ENCODE results near the gene PRR13. TPM values are rescaled to one million over a fixed set of nuclear protein-coding genes. Genes with fewer than 3 reads are reported as not detected.

PRR13 gene
- total RNA-seq, 2 donors from 2014 or later, result 98.8 to 104 TPM

DNA sequence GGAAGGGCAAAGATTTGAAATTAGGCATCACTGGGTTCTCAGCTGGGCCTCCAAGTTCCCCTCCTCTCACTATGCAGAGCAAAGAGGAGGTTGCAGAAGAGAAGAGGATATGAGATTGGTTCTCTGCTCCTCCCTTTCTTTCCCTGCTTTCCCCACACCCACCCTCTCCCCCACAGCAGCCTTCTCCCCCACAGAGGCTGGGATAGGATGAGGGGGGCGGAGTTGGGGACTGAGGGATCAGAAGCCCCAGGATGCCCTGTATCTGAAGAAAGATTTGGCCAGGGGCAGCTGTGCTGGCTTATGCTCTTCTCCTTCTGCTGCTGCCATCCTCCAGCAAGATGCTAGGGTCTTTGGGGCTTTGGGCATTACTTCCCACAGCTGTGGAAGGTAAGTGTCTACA, 17.9 kb upstream of the PRR13 start, which contains the start of gene AMHR2:
Gene AMHR2, plus strand, starts transcription at position 259 of the 400 bp plus-strand sequence. Its CDS starts 80 bp downstream, at position 339.
- H3K27ac ChIP-seq, result no peak within 1 kb of the TSS
- H3K9me3 ChIP-seq, result no peaks in the 10 kb centered on the region
- DNase-seq (ENCODE audit: low spot score), result no peak
- intact Hi-C loops (cut with DNase I), result no loop called here
- no peaks in the 10 kb centered on the region for H3K36me3 ChIP-seq
- H3K4me3 ChIP-seq, result no peak within 1 kb of the TSS
- WGBS, result 100% methylated on average over 1 of the region's 1 CpG
- no peaks in the 10 kb centered on the region for H3K4me1 ChIP-seq (replicated peaks)
- no peak for TF ChIP-seq POLR2AphosphoS5 (IDR thresholded peaks at IDR 0.05)
- H3K27me3 ChIP-seq (replicated peaks; ENCODE audit: insufficient read depth), result no peaks in the 10 kb centered on the region

DNA sequence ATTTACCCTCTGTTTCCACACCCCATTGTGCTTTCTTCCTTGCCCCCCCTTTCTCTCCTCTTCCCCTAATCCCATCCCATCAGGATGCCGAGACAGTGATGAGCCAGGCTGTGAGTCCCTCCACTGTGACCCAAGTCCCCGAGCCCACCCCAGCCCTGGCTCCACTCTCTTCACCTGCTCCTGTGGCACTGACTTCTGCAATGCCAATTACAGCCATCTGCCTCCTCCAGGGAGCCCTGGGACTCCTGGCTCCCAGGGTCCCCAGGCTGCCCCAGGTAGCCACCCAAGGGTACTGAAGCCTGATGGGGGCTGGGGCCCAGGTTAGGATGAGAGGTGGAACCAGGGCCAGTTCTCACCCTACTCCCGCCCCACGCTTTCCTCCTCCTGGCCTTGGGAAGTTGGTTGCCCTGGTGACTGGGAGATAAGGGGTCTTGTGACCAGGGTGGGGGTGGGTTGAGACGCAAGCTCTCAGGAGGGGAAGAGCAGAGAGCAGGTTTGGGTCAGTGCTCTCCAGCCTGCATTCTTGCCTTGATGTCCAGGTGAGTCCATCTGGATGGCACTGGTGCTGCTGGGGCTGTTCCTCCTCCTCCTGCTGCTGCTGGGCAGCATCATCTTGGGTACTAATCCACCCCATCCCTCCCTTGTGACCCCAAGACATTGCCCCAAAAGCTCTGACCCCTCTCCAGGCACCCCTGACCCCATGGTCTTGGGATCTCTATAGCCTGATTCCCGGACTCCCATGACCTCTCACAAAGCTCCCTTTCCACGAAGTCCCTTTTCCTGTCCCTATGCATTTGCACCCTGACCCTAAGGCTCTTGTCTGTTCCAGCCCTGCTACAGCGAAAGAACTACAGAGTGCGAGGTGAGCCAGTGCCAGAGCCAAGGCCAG, 16.7 kb upstream of the PRR13 start:
- no peaks in the 10 kb centered on the region for H3K4me1 ChIP-seq (replicated peaks)
- no peak for DNase-seq (ENCODE audit: low spot score)
- intact Hi-C loops (cut with DNase I), result no loop called here

DNA sequence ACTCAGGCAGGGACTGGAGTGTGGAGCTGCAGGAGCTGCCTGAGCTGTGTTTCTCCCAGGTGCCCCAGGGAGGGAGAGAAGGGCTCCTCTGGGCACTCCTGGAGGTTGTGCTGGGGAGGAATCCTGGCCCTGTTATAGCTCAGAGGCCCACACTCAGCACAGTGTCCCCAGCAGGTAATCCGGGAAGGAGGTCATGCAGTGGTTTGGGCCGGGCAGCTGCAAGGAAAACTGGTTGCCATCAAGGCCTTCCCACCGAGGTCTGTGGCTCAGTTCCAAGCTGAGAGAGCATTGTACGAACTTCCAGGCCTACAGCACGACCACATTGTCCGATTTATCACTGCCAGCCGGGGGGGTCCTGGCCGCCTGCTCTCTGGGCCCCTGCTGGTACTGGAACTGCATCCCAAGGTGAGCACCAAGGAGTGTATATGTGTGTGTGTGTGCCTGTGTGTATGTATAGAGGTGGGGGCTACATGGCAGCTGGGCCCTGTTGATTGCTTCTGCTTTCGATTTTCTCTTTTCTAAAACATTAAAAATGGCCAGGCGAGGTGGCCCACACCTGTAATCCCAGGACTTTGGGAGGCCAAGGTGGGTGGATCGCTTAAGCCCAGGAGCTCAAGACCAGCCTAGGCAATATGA, 15.9 kb upstream of the PRR13 start:
- intact Hi-C loops (cut with DNase I), result no loop called here
- TF ChIP-seq POLR2A (IDR thresholded peaks at IDR 0.05), result no peak
- TF ChIP-seq, protein P1, sequence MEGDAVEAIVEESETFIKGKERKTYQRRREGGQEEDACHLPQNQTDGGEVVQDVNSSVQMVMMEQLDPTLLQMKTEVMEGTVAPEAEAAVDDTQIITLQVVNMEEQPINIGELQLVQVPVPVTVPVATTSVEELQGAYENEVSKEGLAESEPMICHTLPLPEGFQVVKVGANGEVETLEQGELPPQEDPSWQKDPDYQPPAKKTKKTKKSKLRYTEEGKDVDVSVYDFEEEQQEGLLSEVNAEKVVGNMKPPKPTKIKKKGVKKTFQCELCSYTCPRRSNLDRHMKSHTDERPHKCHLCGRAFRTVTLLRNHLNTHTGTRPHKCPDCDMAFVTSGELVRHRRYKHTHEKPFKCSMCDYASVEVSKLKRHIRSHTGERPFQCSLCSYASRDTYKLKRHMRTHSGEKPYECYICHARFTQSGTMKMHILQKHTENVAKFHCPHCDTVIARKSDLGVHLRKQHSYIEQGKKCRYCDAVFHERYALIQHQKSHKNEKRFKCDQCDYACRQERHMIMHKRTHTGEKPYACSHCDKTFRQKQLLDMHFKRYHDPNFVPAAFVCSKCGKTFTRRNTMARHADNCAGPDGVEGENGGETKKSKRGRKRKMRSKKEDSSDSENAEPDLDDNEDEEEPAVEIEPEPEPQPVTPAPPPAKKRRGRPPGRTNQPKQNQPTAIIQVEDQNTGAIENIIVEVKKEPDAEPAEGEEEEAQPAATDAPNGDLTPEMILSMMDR (IDR thresholded peaks at IDR 0.05), result no peak
- no peak for TF ChIP-seq POLR2AphosphoS5 (IDR thresholded peaks at IDR 0.05)

More for the DNA sequence above, 16.7 kb upstream of the PRR13 start:
- TF ChIP-seq POLR2AphosphoS5 (IDR thresholded peaks at IDR 0.05) (no peak), POLR2A (IDR thresholded peaks at IDR 0.05) (no peak)
- TF ChIP-seq, protein P1 (IDR thresholded peaks at IDR 0.05), result no peak
- no peaks in the 10 kb centered on the region for H3K9me3 ChIP-seq
- H3K27ac ChIP-seq, result no peak overlapping the region
- H3K36me3 ChIP-seq, result no peaks in the 10 kb centered on the region
- 84% methylated on average over 9 of the region's 9 CpGs for WGBS
- H3K27me3 ChIP-seq (replicated peaks; ENCODE audit: insufficient read depth), result no peaks in the 10 kb centered on the region
- no peak overlapping the region for H3K4me3 ChIP-seq

DNA sequence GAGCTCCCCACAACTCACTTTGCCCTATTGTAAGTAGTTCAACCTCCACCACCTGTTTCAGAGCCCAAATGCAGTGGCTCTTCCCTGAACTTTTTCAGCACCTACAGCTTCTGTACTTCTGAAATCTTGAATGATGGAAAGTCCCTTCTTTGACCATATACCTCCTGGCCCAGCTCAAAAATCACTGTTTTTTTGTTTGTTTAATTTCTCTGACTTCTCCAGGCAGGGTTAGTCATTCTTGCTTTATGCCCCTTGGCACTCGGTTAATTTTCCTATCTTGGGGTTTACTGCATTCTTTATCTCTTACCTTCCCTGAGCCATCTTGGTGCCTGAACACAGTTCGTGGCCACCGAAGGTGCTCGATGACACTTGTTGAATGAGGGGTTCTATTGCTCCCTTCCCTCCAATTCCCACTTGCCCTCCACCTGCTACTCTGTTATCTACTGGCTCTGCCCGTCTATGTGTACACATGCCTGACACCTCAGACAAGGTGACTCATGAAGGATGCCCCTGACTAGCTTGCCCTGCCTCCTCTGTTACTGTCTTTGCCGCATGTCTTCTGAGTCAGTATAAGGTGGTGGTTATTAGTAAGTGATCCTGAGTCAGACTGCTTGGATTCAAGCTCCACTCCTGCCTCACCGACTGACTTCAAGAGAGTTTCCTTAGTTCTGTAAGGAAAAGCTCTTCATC, 13.5 kb upstream of the PRR13 start:
- Histone ChIP-seq H3K36me3 (no peaks in the 10 kb centered on the region), H3K27me3 (replicated peaks; ENCODE audit: insufficient read depth) (no peaks in the 10 kb centered on the region), H3K27ac (no peak overlapping the region), H3K4me3 (no peak overlapping the region), H3K4me1 (replicated peaks) (no peaks in the 10 kb centered on the region), H3K9me3 (no peaks in the 10 kb centered on the region)
- no peak for DNase-seq (ENCODE audit: low spot score)
- WGBS, result 88% methylated on average over 7 of the region's 7 CpGs
- TF ChIP-seq, protein P1 (IDR thresholded peaks at IDR 0.05), result no peak
- TF ChIP-seq POLR2A (IDR thresholded peaks at IDR 0.05), result no peak
- TF ChIP-seq POLR2AphosphoS5 (IDR thresholded peaks at IDR 0.05), result no peak
- intact Hi-C loops (cut with DNase I), result no loop called here

More for the DNA sequence above, 15.9 kb upstream of the PRR13 start:
- Histone ChIP-seq H3K9me3 (no peaks in the 10 kb centered on the region), H3K27ac (no peak overlapping the region), H3K36me3 (no peaks in the 10 kb centered on the region), H3K27me3 (replicated peaks; ENCODE audit: insufficient read depth) (no peaks in the 10 kb centered on the region), H3K4me1 (replicated peaks) (no peaks in the 10 kb centered on the region), H3K4me3 (no peak overlapping the region)
- whole genome bisulfite sequencing, result 79% methylated on average over 11 of the region's 11 CpGs
- DNase-seq (ENCODE audit: low spot score), result no peak

DNA sequence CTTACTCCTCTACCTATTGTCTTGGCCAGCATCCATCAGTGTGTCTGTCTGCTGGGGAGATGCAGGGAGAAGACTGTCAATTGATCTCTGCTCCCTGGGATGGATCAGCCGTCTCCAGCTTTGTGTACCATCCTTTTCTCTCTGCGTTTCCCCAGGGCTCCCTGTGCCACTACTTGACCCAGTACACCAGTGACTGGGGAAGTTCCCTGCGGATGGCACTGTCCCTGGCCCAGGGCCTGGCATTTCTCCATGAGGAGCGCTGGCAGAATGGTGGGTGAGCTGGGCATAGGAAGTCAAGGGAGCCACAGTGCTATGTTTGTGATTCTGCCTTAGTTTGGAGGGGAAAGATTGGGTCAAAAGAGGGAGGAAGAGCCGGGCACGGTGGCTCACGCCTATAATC, 12.8 kb upstream of the PRR13 start:
- no peak for DNase-seq (ENCODE audit: low spot score)
- intact Hi-C loops (cut with DNase I), result no loop called here
- Histone ChIP-seq H3K9me3 (no peaks in the 10 kb centered on the region), H3K27ac (no peak overlapping the region), H3K27me3 (replicated peaks; ENCODE audit: insufficient read depth) (no peaks in the 10 kb centered on the region), H3K4me3 (no peak overlapping the region), H3K36me3 (no peaks in the 10 kb centered on the region), H3K4me1 (replicated peaks) (no peaks in the 10 kb centered on the region)
- TF ChIP-seq POLR2A (IDR thresholded peaks at IDR 0.05), result no peak
- TF ChIP-seq, protein P1 (IDR thresholded peaks at IDR 0.05), result no peak
- TF ChIP-seq POLR2AphosphoS5 (IDR thresholded peaks at IDR 0.05), result no peak
- WGBS, result 86% methylated on average over 7 of the region's 7 CpGs
